Skeletal muscle tissue (tissue), 4 donors: Measurements from ENCODE around the gene C1orf105. TPM values are rescaled to one million over a fixed set of nuclear protein-coding genes. Genes with fewer than 3 reads are reported as not detected.
"Not testable (repeated sequence)": the region's sequence is repeated elsewhere in the genome, so short reads cannot be mapped to it uniquely, and the experiment has no call there.

ENCODE experiments used
- H3K27ac ChIP-seq: one replicate; pipeline ENCODE4 v1.7.0; 2013; ENCODE audit warnings: mild to moderate bottlenecking, low read depth, low read length, inconsistent platforms
- H3K27me3 ChIP-seq, 3 donors: one replicate each; pipeline ENCODE4 v1.7.0; 2013; ENCODE audit warnings: low read length in 3 of 3; ENCODE audit not compliant: control insufficient read depth in 3 of 3, insufficient read depth in 3 of 3
- H3K36me3 ChIP-seq, 3 donors: one replicate each; pipeline ENCODE4 v1.7.0; 2013; ENCODE audit warnings: low read length in 3 of 3; ENCODE audit not compliant: control insufficient read depth in 3 of 3, insufficient read depth in 3 of 3
- H3K4me1 ChIP-seq, 3 donors: one replicate each; pipeline ENCODE4 v1.7.0; 2013; ENCODE audit warnings: low read length in 3 of 3, mild to moderate bottlenecking in 3 of 3; ENCODE audit not compliant: control insufficient read depth in 3 of 3, insufficient read depth in 3 of 3
- H3K4me3 ChIP-seq, 3 donors: one replicate each; pipeline ENCODE4 v1.7.0; 2013; ENCODE audit warnings: low read length in 3 of 3
- H3K9ac ChIP-seq, 3 donors: one replicate each; pipeline ENCODE4 v1.7.0; 2013; ENCODE audit warnings: low read length in 3 of 3, mild to moderate bottlenecking in 3 of 3, moderate library complexity in 2 of 3, low read depth in 1 of 3
- H3K9me3 ChIP-seq, 3 donors: one replicate each; pipeline ENCODE4 v1.7.0; 2013; ENCODE audit warnings: low read length in 3 of 3; ENCODE audit not compliant: control insufficient read depth in 3 of 3
- total RNA-seq: library from RNA; depleted of rRNA; stranded (reverse); fragments of >200 nt; gene quantifications from one replicate; pipeline ENCODE4 v1.2.3, GENCODE V29; 2014
- donor health status: Osteomylitis.

Gene C1orf105
- total RNA-seq, 1 donor from 2014 or later: 44.4 TPM

DNA sequence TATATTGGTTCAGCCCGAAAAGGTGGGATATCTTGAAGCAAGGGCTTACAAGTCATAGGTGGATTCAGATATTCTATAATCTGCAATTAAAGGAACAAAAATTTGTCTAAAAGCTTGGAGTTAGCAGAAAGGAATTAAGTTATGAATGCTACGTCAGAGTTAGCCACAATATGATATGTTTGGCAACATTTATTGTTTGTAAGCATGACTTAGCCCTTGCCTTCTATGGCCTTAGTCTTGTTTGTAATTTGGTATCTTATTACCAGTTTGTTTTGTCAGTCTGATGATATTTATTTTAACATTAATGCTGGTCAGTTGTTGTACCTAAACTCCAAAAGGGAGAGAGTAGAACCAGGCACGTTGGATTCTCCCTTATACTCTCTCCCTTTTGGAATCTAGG, 69.4 kb downstream of the C1orf105 start:
- H3K4me3 ChIP-seq: no peak overlapping the region
- H3K4me1 ChIP-seq: no peaks in the 10 kb centered on the region
- H3K27me3 ChIP-seq: peaks cover 3 to 7% (median 3%) of the 10 kb centered on the region in 3 donors
- H3K9me3 ChIP-seq: no peaks in the 10 kb centered on the region
- no peaks in the 10 kb centered on the region for H3K36me3 ChIP-seq
- H3K27ac ChIP-seq: no peak overlapping the region
- no peak overlapping the region for H3K9ac ChIP-seq

DNA sequence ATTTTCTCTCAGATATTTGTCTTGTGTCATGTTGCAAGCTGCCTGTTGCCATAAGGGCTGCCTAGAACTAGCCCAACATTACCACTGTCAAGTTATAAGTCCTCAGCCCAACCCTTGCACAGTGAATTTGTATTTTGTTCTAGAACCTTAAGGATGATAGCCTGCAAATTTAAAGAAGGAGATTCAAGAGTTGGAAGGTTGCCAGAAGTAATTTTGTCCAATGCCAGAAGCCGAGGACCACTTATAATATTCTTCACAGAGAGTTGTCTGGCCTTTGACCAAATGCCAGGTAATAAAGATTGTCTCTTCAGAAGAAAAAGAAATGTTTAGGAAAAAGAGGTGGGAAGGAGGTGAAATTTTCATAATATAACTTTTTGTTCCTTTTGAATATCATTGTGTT, 71.9 kb downstream of the C1orf105 start:
- H3K9ac ChIP-seq: no peak overlapping the region
- no peak overlapping the region for H3K27ac ChIP-seq
- H3K4me3 ChIP-seq: no peak overlapping the region
- H3K27me3 ChIP-seq: peaks cover 0 to 7% (median 3%) of the 10 kb centered on the region in 3 donors
- no peaks in the 10 kb centered on the region for H3K4me1 ChIP-seq
- H3K9me3 ChIP-seq: peaks cover 0 to 2% (median 0%) of the 10 kb centered on the region in 3 donors
- H3K36me3 ChIP-seq: no peaks in the 10 kb centered on the region

DNA sequence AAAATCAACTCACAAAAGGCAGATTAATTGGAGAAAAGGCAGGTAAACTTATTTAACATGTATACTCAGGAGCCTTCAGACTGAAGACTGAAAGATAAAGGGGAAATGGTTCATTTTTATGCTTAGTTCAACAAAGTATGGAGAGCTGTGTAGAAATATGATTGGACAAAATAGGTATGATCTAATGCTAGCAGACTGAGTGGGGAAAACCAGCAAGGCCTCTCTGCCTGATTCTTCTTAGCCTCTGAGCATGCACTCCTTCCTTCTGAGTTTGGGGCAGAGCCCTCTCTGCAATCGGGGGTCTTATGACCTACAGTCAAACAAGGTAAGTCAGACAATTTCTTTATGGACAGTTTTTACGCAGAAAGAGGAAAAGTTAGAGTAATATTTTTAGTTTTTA, 73.7 kb downstream of the C1orf105 start:
- Histone ChIP-seq H3K27ac (no peak overlapping the region), H3K4me1 (no peaks in the 10 kb centered on the region), H3K4me3 (no peak overlapping the region), H3K9ac (no peak overlapping the region), H3K27me3 (peaks cover 0 to 1% (median 0%) of the 10 kb centered on the region in 3 donors), H3K9me3 (peaks cover 0 to 2% (median 0%) of the 10 kb centered on the region in 3 donors), H3K36me3 (no peaks in the 10 kb centered on the region)

DNA sequence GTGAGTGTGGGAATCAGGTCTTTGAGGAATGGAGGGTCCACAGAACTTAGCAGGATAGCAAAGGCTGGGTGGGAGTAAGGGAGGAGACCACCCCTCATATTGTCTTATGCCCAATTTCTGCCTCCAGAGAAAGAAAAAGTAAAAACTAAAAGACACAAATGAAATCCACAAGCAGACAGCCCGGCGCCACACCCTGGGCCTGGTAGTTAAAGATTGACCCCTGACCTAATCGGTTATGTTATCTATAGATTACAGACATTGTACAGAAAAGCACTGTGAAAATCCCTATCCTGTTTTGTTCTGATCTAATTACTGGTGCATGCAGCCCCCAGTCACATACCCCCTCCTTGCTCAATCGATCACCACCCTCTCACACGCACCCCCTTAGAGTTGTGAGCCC, 75.6 kb downstream of the C1orf105 start:
- H3K9ac ChIP-seq, H3K9me3 ChIP-seq, H3K27ac ChIP-seq, H3K36me3 ChIP-seq, H3K4me1 ChIP-seq, H3K4me3 ChIP-seq, H3K27me3 ChIP-seq: not testable (repeated sequence)

DNA sequence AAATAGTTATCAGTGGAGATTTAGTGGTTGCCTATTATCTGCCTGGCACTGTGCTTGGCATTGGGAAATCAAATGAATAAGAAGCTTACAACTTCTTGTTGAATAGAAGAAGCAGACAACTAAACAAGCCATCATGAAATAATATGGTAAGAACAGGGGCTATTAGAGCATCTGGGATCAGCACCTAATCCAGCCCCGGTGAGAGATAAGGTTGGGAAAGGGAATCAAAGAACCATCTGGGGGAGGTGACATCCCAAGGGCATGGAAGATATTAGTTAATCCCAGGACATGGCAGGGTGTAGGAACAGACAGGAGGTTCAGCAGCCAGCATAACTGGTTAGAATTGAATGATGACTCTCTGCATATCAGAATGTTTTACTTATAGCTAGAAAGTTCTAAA, 76.2 kb downstream of the C1orf105 start:
- no peaks in the 10 kb centered on the region for H3K4me1 ChIP-seq
- no peak overlapping the region for H3K9ac ChIP-seq
- H3K36me3 ChIP-seq: no peaks in the 10 kb centered on the region
- H3K27me3 ChIP-seq: peaks cover 0 to 2% (median 0%) of the 10 kb centered on the region in 3 donors
- H3K4me3 ChIP-seq: no peak overlapping the region
- no peak overlapping the region for H3K27ac ChIP-seq
- H3K9me3 ChIP-seq: peaks cover 0 to 2% (median 0%) of the 10 kb centered on the region in 3 donors

DNA sequence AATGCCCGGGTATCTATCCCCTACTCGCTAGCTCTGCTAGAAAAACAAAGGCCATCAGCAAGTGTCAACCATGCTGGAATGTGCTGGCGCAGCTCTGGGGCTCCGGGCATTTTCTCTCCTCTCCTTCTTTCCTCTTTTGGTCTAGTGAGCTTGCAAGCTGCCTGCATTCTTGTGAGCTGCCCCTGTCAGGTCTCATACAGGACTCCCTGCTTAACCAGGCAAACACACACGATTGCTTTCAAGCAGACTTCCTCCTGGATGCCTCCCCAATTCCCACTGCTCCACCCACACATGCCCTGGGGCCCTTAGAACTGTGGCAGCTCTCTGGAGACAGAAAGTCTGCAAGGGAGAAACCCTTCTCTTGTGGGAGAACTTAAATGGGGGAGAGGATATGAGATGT, 76.7 kb downstream of the C1orf105 start:
- peaks cover 0 to 2% (median 0%) of the 10 kb centered on the region in 3 donors for H3K9me3 ChIP-seq
- no peak overlapping the region for H3K9ac ChIP-seq
- peaks cover 0 to 2% (median 0%) of the 10 kb centered on the region in 3 donors for H3K27me3 ChIP-seq
- no peak overlapping the region for H3K27ac ChIP-seq
- no peaks in the 10 kb centered on the region for H3K36me3 ChIP-seq
- H3K4me1 ChIP-seq: no peaks in the 10 kb centered on the region
- no peak overlapping the region for H3K4me3 ChIP-seq

DNA sequence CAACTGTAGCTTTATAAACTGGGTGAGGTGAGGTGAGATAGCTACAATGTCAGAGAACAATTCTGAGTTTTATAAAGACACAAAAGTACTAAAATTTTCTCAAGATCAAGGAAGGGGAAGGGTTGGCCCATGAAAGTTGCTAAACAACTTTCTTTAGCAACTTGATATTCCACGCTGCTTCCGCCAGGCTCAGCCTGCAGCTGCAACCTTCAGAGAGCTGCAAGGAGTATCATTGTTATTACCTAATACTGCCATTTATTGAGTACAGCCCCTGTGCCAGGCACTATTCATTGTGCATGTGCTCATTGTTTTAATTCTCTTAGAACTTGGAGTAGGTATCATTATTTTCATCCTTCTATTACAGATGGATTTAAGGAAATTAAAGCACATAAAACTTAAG, 78.4 kb downstream of the C1orf105 start:
- Histone ChIP-seq H3K9ac (no peak overlapping the region), H3K4me1 (no peaks in the 10 kb centered on the region), H3K27ac (no peak overlapping the region), H3K27me3 (peaks cover 0 to 2% (median 0%) of the 10 kb centered on the region in 3 donors), H3K36me3 (no peaks in the 10 kb centered on the region), H3K4me3 (no peak overlapping the region), H3K9me3 (peaks cover 0 to 2% (median 0%) of the 10 kb centered on the region in 3 donors)

DNA sequence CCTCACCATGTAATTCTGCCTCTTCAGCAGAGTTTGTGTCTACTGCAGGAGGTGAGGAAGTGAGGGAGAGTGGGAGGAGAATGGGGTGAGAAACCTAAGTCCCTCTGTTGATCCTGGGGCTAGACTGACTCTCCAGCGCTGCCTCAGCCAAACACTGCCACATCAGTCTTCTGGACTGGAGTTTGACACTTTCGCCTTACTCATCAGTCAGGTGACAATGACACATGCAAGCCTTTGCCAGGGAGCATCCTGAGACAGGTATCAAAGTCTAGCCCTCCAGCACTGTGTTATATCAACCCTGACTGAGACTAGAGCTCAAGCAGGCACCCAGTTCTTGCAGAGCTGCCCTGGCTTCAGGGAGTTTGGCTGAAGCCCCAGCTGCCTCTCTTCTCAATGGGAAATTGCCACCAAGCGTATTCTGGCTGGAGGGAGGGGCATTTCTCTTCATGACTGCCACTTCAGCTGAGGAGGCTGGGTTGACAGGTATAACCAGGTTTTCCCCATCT, 79.2 kb downstream of the C1orf105 start:
- Histone ChIP-seq H3K4me3 (no peak overlapping the region), H3K36me3 (no peaks in the 10 kb centered on the region), H3K4me1 (no peaks in the 10 kb centered on the region), H3K27me3 (peaks cover 0 to 2% (median 0%) of the 10 kb centered on the region in 3 donors), H3K9ac (no peak overlapping the region), H3K27ac (no peak overlapping the region), H3K9me3 (peaks cover 0 to 2% (median 0%) of the 10 kb centered on the region in 3 donors)

DNA sequence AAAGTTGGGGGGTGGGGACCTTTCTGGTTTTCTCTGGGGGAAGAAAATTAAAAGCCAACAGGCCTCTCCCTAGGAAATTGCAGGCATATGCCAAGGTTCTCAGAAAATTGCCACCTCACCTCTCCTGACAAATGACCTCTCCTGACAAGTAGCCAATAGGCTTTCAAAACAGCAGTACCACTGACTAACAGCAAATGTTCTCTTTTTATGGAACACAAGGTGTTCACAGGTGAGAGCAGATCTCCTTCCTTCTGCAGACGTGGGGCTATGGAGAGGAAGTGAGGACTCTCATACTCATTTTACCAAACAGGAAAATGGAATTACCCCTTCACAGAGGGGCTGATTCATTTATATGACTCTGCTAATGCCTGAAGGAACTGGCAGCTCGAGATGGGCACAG, 79.7 kb downstream of the C1orf105 start:
- Histone ChIP-seq H3K36me3 (no peaks in the 10 kb centered on the region), H3K9ac (no peak overlapping the region), H3K4me3 (no peak overlapping the region), H3K9me3 (peaks cover 0 to 2% (median 0%) of the 10 kb centered on the region in 3 donors), H3K27me3 (peaks cover 0 to 2% (median 0%) of the 10 kb centered on the region in 3 donors), H3K4me1 (no peaks in the 10 kb centered on the region), H3K27ac (no peak overlapping the region)

DNA sequence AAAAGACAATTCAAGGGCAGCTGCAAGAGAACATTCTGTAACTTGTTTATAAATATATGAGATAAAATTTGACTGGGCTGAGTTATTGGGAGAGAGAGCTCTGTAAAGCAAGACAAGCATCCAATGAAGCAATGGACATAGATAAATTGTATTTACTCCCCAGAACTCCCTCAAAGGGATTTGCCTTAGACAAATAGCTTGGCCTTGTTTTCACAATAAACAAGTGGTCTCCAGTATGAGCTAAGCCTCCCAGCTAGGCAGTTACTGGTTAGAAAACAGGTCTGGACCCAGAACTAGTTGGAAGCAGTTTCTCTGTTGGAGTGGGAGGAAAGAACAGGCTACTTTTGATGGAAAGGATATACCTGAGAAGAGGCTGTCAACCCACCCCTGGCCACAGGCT, 87.3 kb downstream of the C1orf105 start:
- H3K4me3 ChIP-seq: no peak overlapping the region
- H3K27me3 ChIP-seq: no peaks in the 10 kb centered on the region
- H3K9ac ChIP-seq: no peak overlapping the region
- no peaks in the 10 kb centered on the region for H3K9me3 ChIP-seq
- H3K4me1 ChIP-seq: no peaks in the 10 kb centered on the region
- H3K36me3 ChIP-seq: no peaks in the 10 kb centered on the region
- H3K27ac ChIP-seq: no peak overlapping the region
